Muscle of arm (tissue), 12 donors: Measurements from ENCODE around the gene RAB17. TPM values are rescaled to one million over a fixed set of nuclear protein-coding genes. Genes with fewer than 3 reads are reported as not detected.
"Not testable (repeated sequence)": the region's sequence is repeated elsewhere in the genome, so short reads cannot be mapped to it uniquely, and the experiment has no call there.

ENCODE experiments used
- DNase-seq: peaks from one replicate; pipeline ENCODE4 v3.0.0-alpha.2; 2013
- polyA plus RNA-seq, 12 donors: library from polyadenylated mRNA; unstranded; fragments of 120-200 nt; gene quantifications; one replicate each; pipeline ENCODE4 v1.2.1, GENCODE V29; 2013; ENCODE audit not compliant: insufficient read length in 12 of 12

Gene RAB17
- polyA plus RNA-seq, 12 donors = 1.0 to 10.7 (median 2.0) TPM; not detected in 1

DNA sequence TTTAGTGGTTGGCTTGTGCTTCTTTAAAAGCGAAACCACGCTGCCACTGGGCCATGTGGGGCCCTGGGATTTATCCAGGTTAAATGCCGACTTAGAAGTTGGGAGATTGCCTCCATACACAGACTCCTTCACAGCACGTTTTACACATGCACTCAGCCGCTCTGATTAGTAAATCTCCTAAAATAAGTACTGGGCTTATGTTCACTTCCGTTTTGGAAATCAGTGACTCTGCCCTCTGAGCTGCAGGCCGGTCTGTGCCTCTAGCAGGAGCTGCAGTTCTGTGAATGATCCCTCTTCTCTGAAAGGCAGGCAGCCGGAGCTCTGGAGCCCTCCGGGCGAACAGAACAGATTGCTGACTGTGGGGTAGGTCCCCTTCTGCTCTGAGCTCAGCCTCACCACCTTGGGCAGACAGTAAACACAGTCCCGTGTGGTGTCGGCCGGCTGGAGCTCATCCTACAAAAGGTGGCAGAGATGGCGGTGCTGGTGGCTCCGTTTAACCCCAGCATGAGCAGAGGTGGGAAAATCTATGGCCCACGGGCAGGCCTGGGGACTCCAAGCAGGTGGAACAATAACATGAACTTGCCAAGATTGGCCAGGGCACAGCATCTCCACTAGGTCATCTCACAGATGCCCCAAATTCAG, 9.8 kb upstream of the RAB17 start:
- peak; percentile 59 for DNase-seq

DNA sequence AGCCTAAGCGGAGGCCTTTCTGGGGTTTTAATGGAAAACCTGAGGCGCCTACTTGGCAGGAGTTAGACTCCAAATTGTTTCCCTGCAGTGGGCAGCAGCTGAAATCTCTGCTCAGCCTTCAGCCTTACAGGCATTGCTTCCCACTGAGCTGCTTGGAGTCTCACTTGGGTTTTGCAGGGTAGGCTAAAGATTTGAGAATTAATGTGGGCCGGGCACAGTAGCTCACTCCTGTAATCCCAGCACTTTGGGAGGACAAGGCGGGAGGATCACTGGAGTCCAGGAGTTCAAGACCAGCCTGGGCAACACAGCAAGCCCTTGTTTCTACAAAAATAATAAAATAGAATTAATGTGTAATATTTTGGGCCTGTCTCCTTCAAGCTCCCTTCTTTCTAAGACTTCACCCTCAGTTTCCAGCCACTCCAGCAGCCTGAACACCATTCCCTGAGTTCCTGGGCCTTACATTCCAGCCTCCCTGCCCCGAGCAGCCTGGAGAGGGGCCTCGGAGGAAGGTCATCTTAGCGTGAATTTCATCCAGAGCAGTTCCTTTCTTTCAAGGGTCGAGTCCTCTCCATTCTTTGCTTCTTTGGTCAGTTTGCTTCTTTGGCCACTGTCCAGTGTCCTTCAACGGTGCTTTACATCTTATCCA, 9.1 kb upstream of the RAB17 start:
- DNase-seq = no peak

DNA sequence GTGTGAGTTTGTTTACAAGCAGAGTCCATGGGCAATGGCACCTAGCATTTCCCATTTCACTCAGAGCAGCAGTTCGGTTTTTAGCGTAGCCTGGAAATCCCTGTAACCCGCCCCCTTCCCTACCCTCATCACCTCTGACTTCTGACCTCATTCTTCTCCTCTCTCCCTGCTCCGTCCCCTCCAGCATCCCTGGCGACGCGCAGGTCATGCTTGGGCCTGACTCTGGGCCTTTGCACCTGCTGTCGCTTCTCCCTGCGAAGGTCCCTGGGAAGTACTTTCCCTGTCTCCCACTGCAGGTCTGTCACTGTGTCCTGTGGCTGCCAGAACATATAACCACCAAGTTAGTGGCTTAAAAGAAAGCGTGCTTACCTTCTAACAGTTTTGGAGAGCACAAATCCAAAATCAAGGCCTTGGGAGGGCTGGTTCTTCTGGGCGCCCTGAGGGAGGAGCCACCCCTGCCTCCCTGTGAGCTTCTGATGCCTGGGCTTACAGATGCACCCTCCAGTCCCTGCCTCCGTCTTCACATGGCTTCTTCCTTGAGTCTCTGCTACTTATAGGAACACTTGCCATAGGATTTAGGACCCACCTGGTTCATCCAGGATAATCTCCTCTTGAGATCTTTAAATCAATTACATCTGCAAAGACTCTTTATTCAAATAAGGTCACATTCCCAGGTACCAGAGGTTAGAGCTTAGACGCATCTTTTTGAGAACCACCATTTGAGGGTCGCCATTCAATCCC, 8.1 kb upstream of the RAB17 start:
- no peak for DNase-seq

DNA sequence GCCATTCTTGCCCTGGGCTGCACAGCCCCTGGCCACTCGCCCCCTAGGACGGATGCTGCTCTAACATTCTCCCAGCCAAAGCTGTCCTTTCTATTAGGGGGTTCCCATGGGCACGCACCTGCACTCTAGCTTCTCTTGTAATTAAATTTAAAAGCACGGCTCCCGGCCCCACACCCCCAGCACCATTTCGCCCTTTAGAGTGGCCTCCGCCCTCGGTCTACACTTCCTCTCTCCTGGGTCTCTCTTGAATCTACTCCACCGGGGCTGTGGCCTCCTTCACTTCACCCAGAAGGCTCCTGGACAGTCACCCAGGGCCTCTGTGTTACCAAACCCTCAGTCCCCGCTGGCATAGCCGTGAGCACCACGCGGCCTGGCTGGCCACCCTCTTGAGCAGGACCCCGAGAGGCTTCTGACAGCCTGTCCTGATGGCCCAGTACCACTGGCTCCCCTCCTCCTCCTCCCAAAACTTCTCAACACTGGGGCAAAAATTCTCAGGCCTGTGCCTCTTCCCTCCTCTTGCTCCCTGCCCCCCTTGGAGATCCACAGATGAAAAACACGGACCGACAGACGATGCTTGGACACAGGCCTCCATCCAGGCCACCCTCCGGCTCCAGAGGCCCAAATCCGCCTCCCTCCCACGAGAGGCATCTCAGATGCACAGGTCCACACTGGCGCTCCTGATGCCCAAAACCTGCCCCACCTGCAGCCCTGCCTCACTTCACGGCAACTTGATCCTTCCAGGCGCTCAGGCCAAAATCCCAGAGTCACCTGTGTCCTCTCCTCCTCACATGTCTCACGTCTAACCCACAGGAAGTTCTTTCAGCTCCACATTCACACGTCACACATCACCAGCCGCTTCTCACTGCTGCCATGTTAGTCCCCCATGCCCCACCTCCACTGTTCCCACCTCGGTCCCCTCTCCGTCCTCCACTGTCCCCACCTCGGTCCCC, 6.9 kb upstream of the RAB17 start:
- no peak for DNase-seq

DNA sequence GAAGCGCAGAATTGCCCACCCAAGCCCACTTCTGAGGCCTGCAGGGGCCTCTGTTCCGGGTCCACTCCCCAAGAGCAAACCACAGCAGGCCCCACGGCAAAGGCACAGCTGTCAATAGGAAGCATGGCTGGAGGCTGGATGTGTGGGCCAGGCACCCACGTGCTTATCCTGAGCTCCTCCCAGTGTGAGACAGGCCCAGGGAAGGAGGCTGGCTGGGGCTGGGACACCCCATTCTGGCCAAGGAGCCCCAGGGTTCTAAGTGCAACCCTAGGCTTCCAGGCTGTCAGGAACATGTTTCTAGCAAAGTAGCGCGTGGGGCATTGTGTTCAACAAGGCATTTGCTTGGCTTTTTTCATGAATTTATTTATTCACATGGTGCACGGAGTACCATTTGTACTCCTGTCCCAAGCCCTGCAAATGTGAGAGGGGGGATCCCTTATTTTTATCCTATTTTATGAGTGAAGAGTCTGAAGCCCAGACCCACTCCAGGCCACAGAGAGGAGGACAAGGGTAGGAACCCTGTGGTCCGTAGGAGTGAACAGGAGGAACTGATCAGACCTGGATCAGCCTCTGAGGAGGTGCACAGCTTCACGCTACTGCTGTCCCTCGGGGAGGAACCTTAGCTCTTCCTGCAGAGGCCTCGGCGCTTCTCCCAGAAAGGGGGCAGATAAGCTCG, 6.1 kb upstream of the RAB17 start:
- no peak for DNase-seq

DNA sequence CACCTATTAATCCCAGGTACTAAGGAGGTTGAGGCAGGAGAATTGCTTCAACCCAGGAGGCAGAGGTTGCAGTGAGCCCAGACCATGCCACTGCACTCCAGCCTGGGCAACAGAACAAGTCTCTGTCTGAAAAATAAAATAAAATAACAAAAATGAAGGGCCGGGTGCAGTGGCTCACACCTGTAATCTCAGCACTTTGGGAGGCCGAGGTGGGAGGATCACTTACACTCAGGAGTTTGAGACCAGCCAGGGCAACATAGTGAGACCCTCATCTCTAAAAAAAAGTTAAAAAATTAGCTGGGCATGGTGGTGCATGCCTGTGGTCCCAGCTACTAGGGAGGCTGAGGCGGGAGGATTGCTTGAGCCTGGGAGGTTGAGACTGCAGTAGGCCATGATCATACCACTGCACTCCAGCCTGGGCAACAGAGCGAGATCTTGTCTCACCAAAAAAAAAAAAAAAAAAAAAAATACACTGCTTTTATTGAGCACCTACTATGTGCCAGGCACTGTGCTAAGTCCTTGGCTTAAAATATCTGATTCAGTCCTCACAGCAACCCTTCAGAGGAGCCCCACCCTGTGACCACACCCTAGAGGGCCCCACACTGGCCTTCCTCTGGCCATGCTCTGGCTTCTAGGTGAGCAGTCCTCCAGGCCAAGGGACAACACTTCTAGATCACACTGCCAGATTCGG, 5.4 kb upstream of the RAB17 start:
- DNase-seq = not testable (repeated sequence)

DNA sequence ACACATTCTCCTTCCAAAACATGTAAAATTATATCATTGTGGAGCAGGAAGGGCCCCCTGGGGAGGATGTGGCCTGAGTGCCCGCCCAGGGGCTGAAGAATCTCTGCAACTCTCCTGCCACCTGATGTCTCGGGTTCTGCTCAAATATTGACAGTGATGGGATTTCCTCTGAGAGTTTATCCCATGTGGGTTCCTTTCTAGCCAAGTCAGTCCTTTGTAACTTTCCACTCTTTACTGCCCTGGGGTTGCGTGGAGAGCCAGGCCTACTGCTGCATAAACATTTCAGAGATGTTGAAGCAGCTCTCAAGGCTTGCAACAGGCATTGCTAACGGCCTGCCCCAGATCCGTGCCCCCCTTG, 4.0 kb upstream of the RAB17 start:
- no peak for DNase-seq

DNA sequence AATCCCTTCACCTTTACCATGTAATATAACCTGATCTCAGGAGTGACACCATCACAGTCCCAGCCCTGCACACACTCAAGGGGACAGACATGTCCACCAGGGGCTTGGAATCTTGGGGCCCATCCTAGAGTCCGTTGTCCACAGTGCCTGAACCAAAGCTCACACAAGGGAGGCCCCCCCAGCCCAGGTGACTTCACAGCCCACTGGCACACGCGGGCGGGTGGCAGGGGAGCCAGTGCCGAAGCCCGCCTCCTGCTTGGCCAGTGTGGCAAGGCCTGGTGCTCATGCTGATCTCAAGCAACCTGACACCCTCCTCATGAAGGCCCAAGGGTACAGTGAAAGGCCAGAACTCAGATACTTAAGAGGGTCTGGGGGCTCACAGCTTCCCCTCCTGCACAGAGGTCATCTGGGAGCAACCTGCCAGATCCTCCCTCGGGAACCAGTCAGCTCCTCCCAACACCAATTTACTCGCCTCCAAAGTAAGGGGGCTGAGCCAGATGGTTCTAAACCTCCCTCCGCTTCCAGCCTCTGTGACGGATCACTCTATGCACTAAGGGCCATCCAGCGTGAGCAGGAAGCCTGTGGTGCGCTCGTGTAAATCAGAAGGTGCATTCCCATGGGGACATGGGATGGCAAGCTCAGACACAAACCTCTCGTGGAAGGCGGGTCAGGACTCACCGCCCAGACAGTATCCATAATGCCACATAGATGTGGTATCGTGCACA, 3.2 kb upstream of the RAB17 start:
- no peak for DNase-seq

DNA sequence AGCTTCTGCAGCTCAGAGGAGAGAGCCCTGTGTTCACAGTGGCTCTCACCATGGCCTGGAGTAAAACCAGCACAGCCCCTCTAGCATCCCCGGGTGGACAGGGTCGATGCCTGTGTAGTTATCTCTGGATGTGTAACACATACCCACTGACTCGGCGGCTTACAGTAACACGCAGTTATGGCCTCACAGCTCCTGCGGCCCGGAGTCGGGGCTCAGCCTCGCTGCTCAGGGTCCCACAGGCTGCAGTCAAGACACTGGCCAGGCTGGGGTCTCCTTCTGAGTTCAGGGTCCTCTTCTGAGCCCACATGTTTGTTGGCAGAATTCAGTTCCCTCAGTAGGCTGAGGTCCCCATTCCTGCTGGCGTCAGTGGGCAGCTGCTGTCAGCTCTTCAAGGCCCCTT, 2.5 kb upstream of the RAB17 start:
- no peak for DNase-seq

DNA sequence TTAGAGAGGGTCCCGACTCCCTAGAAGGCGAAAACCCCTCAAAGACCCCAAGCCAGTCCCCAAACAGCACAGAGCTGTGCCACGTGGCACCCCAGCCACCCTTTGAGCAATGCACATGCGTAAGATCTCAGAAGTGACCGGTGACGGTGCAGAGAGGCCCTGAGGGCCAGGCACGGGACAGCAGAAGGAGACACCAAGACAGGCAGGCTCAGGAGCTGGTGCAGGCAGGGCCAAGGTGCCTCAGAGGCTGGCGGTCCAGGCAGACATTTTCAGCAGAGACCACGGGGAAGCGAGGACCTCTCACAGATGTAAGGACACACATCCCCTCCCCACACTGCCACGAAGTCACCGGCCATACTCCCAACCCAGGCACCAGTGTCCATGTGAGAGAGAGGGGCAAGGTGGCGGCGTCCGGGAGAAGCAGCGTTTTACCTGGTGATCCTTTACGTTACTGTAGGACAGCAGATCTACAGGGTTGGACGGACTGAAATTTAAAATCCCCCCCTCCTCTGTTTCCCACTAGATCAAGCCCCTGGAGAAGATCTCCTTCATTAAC, 2.0 kb upstream of the RAB17 start:
- DNase-seq = no peak

DNA sequence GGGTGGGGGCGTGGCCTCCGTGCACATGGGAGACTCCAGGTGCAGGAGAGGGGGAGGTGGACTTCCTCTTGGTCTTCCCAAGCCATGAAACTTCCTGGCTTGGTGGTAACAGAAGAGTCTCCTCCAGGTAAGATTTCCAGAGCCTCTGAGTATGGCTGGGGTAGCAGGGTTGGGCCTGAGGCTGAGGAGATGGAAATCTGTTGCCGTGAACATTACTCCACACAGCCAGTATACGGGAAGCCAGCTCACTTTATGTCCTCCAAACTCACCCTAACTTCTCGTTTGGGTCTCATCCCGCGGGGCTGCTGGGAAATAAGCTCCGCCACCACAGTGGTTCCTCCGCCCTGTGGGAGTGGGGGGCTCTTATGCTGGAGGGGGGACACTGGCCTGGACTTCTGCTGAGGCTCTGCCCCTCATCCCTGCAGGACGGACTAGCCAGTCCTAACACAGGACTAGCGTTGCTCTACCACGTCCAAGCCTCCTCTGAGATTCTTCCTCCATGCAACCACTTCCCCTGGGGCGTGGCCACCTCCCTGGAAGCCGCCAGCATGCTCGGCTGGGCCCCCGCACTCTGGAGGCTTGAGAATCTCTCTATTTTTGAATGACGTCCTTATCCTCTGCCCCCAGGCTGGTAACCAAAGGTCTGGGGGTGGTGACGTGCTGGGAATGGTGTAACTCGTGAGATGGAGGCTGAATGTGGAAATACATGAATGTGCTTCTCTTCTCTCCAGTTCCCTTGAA, 777 bp upstream of the RAB17 start:
- DNase-seq = no peak

DNA sequence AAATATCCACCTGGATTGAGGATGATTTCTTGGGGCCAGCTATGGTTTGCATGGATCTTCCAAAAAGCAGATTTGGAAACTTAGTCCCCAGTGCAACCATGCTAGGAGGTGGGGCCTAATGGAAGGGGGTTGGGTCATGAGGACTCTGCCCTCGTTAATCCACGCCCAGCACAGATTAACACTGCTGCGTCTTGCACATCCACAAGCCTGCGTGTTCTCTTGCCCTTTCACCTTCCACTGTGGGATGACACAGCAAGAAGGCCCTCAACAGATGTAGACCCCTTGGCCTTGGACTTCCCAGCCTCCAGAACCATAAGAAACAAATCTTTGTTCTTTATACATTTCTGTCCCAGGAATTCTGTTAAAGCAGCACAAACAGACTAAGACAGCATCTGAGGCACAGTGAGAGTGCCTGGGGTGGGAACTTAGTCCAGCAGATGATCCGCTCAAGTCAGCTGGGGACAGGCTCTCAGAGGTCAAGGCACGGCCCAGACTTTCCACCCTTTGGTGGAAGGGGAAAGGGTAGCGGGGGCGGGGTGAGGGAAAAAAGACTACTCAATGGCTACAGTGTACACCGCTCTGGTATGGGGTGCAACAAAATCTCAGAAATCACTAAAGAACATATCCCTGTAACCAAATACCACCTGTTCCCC, 2.4 kb downstream of the RAB17 start:
- DNase-seq = no peak

DNA sequence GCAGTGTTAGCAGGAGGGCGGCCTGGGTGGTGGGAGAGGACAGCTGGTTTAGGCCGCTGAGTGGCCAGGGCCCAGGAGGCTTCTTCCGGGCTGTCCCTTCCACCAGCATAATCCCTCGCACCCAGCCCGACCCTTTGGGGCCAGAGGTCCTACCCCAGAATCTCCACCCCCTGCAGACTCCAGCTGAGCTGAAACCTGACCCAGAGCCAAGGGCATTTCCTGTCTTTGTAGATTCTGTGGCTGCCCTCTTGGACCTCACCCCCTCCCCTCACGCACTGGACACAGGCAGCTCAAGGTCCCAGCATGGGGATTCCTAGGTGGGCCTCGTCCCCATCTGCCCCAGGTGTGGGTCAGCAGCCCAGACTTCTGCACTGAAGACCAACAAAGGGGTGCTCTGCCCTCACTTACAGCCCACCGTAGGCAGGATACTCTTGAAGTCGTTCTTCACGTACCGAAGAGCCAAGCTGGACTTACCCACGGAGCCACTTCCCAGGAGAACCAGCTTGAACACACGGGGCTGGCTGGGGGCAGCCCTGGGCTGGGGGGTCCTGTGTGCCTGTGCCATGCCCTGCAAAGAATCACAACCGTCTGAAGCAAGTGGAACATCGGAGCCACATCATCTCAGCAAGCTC, 4.8 kb downstream of the RAB17 start:
- no peak for DNase-seq

DNA sequence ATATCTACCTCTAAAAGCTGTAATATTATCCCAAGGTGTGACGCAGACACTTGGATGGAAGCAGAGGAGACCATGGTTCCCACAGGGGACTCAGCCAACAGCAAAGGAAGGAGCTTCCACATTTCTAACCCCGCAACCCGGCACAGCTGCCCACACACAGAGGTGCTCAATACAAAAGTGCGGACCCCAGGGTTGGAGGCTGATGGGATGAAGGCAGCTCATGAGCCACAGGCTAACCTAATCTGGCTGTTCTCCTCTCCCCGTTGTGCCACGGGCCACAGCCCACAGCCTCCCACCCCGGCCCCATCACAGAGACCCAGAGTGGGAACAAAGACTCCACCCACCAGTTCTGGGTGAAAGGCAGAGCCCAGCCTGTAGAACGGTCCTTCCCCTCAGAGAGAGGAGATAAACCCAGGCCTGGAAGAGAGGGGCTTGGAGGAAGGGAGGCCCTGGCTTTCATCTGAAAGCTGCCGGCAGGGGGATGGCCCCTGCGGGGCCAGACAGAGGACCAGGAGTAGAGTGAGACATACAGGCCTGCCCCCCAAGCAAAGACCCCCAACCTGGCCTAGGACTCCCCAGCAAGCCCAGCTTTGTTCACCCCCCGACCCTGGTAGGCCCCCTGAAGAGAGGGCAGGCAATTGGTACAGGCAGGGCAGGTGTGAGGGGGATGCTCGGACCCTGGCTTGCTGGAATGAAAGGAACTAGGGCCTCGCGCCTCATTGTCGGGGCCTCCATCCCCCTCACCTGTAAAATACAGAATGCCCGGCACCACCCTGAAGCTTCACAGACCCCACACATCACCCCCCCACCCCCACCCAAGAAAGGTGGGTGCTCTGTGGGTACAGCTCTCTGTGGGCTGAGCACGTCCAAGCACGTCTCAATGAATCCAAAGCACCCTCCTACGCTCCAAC, 6.9 kb downstream of the RAB17 start:
- no peak for DNase-seq

DNA sequence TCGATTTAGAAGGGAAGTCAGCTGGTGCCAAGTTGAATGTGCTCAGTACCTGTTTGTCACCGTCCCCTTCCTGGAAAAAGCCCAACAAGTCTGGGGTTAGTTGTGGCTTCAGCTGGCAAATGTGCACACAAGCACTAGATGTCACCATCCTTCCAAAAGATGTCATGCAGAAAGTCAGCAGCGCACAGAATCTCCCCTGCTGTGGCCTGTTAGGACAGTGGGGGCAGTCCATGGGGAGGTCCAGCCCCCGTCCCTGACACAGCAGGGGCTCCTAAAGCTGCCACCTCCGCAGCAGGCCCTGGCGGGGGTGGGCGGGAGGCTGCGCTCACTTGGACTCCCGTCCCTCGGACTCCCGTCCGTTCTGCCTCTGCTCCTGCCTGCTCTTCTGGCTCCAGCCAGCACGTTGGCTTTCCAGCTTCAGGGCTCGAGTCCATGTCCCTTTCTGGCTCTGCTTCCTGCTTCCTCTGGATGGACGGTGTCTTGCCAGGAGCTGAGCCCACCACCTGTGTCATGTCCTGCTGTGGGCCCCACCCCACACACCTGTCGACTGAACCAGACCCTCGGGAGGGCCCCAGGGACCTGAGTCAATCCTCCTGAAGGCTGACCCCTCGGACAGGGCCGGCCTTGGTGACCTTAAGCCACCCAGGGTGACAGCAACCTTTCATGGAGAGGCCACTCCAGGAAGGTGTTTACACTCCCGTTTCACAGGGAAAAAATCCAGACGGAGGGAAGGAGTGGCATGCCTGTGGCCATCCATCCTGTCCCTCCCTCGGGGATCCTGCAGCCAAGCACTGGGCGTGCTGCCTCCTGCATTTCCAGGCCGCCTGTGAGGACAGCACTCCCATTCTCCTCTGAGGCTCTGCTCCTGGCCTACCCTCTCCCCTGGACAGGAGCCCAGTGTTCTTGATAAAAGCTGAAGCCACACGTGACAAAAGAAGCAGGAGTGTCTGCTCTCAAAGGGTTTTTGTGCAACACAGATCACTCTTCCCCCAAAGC, 8.5 kb downstream of the RAB17 start:
- DNase-seq = peak; percentile 65

DNA sequence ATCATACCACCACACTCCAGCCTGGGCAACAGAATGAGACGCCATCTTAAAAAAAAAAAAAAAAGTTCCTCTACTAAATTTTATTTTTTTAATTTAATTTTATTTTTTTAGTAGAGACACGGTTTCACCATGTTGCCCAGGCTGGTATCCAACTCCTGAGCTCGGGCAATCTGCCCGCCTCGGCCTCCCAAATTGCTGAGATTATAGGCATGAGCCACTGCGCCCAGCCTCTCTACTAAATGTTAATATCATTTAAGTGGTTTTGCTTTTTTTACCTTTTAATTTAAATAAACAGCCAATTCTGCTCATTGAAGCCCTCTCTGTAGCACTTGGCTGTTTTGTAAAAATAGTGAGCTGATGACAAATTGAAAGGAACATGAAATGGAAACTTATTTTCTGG, 9.2 kb downstream of the RAB17 start:
- DNase-seq = no peak
